NCI-H524 treated with DMSO at 0.1 percent for 48 hours (cell line): ENCODE measurements around the gene PKN2.
"Not testable (repeated sequence)": the region's sequence is repeated elsewhere in the genome, so short reads cannot be mapped to it uniquely, and the experiment has no call there.

ENCODE experiments used
- DNase-seq: peaks from one replicate; lab custom pipeline; 2025; lab: John Stamatoyannopoulos, UW

The PKN2 gene

DNA sequence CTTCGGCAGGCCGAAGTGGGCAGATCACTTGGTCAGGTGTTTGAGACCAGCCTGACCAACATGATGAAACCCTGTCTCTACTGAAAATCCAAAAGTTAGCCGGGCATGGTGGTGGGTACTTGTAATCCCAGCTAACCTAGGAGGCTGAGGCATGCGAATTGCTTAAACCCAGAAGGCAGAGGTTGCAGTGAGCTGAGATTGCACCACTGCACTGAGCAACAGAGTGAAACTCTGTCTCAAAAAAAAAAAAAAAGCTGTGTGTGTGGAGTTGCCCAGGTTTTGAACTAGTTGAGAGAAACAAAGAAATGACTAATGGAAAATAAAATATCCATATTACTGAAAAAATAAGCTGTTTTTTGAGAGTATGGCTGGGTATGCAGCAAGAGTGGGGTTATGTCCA is 107.1 kb downstream of the PKN2 start:
- DNase-seq: no peak

- no peak for DNase-seq
Observed at GRCh38 chr1:88799491-88799890, 115.4 kb downstream of the PKN2 start.

- DNase-seq: no peak
Observed at GRCh38 chr1:88800382-88801051, 116.4 kb downstream of the PKN2 start.

DNA sequence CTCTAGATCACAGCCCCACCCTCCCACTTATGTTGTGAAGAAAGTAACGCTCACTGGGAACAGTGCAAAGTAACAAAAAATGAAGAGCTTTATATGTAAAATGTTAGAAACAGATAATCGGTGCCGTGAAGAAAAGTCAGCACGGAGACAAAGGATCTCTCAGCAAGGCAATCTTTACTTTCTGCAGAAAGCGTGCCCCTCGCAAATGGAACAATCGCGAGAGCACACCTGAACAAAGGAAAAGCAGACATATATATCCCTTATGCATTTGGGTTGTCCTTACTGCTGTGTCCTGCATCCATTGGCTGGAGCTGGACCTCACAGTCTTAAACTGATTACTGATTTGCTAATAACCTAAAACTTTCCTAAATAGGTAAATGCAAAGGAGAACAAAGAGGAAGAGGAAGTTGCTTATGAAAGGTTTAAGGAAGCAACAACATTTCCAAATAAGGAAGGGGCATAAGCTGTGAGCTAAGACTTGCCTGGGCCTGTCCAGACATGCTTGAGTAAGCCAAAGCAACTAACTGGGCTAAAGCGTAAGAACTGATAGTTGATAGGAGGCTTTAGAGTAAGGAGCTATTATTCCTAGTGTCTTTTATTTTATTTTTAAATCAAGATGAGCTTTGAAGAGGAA is 117.6 kb downstream of the PKN2 start:
- no peak for DNase-seq

DNA sequence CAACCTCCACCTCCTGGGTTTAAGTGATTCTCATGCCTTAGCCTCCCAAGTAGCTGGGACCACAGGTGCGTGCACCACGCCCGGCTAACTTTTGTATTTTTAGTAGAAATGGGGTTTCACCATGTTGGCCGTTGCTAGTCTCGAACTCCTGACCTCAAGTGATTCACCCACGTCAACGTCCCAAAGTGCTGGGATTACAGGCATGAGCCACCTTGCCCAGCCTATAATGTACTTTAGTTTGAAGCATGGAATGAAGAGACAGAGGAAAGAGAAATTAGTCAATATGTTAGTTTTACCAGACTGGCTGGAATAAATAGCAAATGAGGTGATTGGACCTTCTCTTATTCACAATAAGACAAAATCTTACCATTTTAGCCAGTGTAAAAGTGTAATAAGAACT is 118.3 kb downstream of the PKN2 start:
- DNase-seq: no peak

DNA sequence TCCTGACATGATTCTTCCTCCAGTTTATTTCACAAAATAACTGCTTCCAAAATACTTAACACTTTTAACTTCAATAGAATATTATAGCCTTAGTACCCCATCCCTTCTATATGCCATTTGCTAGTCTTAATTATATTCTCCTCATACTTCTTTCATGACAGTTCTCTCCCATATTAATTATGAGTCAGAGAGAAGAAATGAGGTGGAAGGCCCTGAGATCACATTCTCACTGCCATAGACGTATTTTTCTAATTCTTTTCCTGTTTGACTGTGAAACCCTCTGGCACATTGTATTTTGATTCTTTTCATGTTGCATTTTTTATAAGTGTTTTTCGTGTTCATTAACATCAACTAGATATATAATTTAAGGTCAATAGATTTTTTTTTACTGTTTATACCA is 118.9 kb downstream of the PKN2 start:
- DNase-seq: no peak

DNA sequence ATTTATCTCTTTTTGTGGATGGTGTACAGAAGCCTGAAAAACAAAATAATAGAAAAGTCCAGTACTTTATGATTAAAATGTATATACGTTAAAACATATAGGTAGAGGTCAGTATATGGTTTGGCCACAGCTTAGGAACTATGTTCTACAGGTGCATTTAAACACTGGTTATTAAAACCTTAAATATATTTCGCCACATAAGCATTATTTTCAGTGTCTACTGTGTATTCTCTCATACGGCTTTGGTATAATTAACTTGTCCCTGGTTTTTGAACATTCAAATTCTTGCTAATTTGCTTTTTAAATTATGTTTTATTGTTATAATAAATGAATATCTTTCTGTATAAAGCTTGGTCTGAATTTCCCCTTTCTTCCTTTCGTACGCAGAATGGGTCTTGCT is 119.4 kb downstream of the PKN2 start:
- no peak for DNase-seq

GRCh38 chr1:88812366-88812765 is 128.3 kb downstream of the PKN2 start:
- no peak for DNase-seq

- DNase-seq: no peak
Observed at GRCh38 chr1:88813471-88813870, 129.4 kb downstream of the PKN2 start.

GRCh38 chr1:88819642-88820041 is 135.6 kb downstream of the PKN2 start:
- not testable (repeated sequence) for DNase-seq

DNA sequence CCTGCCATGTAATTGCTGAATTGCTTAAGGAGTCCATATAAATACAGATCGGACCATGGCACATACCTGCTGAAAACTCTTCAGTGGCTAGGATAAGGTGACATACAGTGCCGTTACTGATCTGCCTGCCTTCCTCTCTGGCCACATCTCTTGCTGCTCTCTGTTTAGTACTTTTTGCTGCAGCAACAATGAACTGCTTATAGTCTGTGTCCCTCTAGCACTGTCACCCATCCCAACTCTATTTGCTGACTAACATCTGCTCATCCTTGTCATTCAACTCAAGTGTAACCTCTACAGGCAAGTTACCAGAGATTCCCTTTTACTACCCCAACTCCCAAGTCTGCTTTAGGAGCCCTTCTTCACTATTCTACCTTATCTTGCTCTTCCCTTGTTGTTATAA is 141.6 kb downstream of the PKN2 start:
- DNase-seq: no peak

GRCh38 chr1:88847643-88848042 is 163.6 kb downstream of the PKN2 start:
- DNase-seq: no peak

DNA sequence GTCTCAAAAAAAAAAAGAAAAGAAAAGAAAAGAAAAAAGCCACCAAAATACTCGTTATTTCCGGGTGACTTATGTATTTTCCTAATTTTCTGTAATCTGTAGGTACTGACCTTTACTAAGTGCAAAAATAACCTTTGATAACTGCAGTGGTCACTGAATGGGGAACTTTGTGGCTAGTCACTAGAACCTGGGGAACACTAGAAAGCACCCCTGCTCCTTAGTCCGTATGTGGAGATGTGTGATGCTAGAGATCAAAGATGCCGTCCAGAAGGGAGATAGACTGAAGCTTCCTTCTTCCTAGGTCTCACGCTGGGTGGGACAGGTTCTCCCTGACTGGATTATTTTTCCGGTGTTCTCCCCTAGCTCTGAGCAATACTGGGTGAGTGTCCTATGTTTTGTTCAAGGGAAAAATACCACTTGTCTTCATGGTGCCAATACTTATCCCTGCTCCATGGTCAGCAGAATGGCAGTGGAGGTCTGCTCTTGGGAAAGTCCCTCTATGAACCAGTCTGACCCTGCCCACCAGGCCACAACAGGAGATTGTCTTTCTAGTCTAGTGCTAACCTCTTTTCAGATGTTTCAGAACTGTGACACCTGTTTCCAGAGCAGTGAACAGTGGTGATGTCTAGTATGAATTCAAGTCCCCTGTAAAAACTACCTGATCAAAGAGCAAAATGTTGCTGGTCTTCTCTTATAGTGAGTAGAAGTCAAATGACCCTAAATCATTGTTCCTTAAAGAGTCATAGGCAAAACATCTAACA is 167.4 kb downstream of the PKN2 start:
- no peak for DNase-seq

DNA sequence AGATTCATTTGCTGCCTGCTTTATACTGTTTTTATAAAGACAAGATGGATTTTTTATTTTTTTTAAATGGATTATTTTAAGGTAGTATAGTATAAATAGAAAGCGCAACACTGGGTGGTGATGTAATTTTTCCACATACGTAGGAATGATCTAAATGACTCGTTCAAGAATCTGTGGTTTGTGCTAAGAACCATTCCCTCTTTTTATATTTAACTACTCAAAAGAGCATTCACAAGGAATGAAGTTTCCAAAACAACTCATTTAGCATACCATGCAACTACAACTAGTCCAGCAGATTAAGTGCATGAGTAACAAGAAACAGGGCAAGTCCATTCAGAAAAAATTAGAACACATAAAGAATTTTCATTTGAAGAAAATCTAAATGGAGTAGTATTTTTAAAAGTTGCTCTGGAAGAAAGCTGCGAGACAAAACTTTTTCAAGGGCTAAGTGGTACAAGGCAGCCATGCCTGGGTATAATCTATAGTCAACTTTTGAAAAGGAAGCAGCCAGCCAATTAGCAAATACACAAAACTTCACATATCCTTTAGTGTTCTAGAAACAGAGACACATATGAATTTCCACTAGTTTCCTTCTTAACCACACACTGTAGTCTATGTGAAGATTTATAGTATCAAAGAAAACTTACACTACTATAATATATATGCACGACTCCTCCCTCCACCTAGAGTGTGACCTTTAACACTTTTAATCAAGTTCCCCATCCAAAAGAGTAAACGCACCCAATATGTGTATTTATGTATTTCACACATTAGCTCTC is 183.9 kb downstream of the PKN2 start:
- no peak for DNase-seq

DNA sequence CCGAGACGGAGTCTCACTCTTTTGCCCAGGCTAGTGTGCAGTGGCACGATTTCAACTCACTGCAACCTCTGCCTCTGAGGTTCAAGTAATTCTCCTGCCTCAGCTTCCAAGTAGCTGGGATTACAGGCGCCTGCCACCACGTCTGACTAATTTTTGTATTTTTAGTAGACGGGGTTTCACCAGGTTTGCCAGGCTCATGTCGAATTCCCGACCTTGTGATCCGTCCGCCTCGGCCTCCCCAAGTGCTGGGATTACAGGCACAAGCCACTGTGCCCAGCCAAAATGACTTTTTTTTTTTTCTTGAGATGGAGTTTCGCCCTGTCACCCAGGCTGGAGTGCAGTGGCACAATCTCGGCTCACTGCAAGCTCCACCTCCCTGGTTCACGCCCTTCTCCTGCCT is 185.6 kb downstream of the PKN2 start:
- not testable (repeated sequence) for DNase-seq

GRCh38 chr1:88873737-88874349 is 189.8 kb downstream of the PKN2 start:
- no peak for DNase-seq

GRCh38 chr1:88875595-88875994 is 191.5 kb downstream of the PKN2 start:
- no peak for DNase-seq

DNA sequence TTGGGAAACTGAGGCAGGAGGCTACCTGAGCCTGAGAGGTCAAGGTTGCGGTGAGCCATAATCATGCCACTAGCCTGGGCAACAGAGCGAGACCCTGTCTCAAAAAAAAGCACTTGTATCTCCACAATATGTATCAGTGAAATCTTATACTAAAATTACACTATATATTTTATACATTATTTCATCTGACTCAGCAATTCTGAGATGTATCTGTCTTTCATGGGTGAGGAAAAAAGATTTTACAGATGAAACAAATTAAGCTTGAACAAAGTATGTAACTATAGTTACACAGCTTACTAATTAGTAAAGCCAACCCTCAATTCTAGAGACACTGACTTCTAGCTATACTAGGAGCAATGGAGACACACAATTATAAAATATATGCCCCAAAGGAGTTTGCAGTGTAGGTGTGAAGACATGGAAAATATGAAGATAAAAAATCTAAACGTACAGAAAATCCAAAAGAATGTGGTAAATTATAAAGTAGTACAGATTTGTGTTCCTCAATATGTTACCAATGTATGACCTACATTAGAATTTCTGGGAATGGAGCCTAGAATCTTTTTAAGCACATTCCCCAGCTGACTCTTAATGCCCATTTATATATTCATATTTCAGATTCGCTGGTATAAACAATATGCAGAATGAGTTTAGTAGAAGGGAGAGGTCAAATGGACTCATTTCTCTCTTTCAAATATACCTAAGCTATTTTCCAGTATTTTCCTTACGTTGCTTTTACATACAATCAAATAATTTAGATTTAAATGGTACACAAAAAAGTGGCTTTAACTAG is 192.7 kb downstream of the PKN2 start:
- DNase-seq: no peak

GRCh38 chr1:88877382-88877825 is 193.3 kb downstream of the PKN2 start:
- no peak for DNase-seq

GRCh38 chr1:88877911-88878310 is 193.8 kb downstream of the PKN2 start:
- no peak for DNase-seq

GRCh38 chr1:88878731-88879130 is 194.7 kb downstream of the PKN2 start:
- no peak for DNase-seq
